ENCODE data around the gene ABCA4.

ABCA4 gene

GRCh38 chr1:94104127-94104684, 16.7 kb downstream of the ABCA4 start:
- DNase-seq: no peak

GRCh38 chr1:94103608-94104007, 17.3 kb downstream of the ABCA4 start:
- DNase-seq: no peak

DNA sequence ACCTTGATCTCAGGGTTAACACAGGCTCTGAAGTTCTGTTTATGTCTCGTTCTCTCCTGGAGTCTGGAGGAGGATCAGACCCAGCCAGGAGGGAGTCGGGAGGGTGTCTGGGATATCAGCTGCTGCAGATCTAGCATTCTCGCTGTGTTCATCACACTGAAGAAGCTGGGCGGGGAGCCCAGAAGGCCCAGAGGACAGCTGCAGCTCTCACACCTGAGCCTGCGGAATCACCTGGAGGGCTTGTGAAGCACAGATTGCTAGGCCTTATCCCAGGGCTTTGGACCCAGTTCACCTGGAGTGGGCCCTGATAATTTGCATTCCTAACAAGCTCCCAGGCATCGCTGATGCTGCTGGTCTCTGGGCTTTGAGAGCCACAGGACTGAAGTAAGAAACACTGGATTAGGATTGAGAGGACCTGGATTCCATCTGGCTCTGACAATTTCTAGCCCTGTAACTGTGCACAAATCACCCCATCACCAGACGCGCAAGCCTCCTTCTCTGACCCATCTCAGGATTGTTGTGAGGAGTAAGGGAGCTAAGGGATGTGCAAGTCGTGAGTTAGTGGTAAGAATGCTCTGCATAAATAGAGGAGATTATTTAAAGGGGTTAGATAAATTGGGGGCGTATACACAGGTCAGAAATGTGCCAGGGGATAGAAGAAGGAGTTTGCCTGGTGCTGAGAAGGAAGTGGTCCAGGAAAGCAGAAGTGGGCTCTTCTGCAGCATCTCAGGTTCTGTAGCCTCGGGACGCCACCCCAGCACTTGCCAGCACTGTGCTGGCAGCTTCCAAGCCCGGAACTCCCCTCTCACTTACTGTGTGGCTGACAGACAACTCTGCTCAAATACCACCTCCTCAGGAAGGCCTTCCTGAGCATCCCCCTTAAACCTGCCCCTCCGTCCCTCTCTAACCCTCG, 19.1 kb downstream of the ABCA4 start:
- DNase-seq: no peak

- DNase-seq: no peak
These were observed 19.9 kb downstream of the ABCA4 start for GRCh38 chr1:94100785-94101612.

DNA sequence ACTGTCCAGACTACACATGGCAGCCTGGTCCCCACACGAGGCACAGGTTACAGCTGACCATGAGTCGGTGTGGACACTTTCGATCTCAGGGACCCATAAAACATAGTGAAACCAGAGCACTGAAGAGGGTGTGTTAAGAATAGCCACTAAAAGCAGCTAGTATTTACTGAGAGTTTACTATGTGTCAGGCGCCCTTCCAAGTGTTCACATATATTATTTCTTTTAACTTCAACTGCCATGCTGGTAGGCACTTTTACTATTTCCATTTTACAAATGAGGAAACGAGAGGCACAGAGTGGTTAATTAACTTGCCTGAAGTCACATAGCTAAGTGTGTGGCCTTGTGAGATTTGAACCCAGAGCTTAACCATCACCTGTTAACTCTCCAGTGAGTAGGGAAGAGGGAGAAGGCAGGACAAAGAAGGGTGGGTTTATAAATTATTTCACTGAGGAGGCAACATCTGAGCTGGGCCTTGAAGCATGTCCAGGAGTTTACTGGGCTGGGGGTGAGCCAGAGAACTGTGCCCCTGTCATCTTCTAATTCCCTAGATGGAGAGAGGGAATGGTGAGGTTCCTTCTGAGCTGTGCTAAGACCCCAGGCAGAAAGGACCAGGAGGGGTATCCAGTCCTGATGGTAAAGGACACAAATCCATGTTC, 20.7 kb downstream of the ABCA4 start:
- no peak for DNase-seq

DNA sequence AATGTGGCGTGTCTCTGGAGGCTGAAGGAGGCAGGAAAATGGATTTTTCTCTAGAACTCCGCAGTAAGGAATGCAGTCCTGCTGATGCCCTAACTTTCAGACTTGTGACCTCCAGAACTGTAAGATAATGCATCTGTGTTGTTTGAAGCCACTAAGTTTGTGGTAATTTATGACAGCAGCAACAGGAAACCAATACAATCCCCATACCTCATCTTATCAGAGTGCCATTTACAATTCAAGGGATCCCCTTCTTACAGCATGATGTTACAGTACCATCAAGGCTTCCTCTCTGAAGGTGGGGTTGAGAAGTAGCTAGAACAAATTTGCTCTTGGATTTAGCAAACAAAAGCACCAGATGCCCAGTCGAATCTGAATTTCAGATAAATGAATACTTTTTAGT, 21.6 kb downstream of the ABCA4 start:
- DNase-seq: no peak

GRCh38 chr1:94098585-94099111, 22.3 kb downstream of the ABCA4 start:
- no peak for DNase-seq

DNA sequence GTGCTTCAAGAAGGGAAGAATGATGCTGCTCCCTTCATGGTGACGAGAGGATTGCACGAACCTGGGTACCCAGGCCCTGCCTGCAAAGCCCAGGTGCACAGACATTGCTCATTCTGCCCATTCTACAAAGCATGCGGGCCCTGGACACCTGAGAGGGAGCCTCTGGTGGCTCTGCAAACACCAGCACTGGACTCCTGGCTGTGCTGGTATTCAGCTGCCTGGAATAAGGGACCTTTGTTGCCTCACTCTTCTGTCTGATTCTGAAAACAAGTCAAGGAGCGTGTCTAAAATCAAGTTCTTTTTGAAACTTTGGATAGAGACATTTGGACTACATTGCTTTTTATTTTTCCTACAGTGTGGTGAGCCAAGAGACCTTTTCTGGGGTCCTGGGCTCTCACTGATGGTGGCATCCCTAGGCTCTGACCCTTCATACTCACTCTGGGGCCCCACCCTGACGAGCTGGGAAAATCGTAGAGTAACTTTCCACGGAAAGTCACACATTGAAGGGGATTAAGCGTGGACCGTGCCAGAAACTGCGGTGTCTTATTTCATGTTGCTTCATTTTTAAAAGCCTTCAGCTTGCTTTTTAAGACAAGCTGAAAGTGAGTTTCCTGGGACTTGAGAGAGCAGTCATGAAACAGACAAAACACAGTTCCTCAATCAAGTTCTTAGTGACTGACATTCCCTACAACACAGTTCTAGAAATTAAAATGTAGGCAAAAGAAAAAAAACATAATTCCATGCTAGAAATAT, 24.0 kb downstream of the ABCA4 start:
- DNase-seq: no peak

DNA sequence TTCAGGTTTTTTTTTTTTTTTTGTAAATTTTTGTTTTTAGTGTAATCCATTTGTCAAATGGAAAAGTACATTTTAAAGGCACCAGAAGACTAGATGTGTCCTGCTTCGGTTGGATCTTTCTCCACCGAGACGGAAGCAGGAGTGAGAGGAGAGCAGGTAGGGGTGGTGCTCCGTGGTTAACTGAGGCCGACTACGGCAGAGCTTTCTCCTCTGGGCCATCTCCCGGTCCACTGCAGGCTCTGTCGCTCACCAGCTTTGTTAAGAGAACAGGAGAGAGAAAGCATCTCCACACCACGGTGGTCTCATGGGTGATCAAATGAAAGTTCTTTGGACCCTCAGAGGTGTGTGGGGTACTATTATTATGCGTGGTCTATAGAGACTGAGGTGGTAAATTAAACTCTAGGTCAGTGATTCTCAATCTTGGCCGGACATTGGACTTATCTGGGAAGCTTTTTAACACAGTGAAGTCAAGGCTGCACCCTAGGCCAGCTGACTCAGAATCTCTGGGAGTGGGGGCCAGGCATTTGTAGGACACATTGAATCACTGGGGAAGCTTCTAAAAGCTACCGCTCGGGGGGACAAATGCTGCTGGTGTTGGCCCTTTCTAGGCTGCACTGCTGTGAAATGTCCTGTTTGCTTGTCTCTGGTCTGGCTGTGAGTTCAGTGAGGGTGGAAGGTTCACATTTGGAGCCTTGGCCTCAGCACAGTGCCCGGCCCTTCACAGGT, 25.0 kb downstream of the ABCA4 start:
- no peak for DNase-seq

DNA sequence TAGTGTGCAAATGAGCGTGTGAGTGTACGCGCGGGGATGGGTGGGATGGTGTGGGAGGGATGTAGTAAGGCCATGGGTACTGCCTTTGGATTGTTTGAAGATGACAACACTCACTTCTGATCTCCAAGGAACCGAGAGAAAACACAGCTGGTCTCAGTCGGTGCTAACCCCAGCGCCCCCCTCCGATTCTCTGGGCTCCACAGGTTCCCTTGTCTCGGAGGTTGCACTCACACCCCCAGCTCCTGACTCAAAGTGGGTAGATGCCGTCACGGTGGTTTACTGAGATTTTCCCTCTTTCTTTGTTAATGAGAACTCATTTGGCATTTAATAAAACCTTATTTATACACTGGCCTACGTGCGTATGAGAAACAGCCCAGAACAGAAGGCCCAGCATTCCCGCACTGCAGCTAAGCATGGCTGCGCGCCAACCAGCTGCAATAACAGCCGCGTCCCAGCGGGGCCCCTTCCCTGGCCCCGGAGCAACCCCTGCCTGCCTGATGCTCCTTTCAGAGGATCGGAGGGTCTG, 25.8 kb downstream of the ABCA4 start:
- no peak for DNase-seq

DNA sequence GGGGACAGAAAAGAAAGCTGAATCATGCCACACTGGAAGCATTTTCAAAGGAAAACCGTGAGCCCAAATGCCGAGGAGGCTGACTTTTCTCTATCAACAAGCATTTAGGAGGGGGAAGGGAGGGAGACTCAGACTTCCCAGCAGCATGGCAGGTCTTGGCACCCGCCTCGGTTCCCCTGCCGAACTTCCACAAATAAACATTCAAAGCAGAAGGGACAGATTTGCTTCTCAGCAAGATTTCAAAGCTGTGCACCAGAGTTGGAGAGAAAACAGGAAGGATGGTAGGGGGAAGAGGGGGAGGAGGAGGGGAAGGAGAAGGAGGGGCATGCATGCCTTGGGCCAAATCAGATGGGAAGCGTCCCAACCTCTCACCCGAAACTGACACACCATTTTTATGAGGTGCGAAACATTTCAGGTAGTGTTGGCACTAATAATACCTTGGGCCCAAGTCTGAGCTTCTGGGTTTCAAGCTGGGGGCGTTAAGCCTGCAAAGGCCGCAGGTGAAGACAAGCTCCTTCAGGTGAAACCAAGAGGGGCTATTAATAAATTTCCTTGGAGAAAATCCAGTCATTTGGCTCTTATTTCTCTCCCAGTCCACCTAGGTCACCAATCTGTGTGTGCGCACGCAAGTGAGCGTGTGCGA, 26.4 kb downstream of the ABCA4 start:
- DNase-seq: no peak

DNA sequence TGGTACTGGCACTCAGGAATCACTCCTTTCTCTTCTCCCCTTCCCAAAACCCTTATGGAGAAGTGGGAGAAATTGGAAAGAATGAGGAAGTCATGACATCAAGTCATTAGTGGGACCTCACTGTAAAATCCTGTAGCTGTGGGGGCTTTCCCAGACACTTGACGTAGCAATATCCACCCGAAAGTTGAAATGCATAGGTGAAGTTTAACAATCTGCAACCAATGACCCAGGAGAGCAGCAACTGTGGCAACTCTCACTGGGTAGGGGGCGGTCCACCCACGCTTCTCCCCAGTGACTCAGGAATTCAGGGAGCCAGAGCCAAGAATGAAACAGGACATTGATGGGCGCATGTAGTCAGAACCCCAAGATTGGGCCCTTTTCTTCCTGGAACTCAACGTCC, 27.0 kb downstream of the ABCA4 start:
- no peak for DNase-seq

DNA sequence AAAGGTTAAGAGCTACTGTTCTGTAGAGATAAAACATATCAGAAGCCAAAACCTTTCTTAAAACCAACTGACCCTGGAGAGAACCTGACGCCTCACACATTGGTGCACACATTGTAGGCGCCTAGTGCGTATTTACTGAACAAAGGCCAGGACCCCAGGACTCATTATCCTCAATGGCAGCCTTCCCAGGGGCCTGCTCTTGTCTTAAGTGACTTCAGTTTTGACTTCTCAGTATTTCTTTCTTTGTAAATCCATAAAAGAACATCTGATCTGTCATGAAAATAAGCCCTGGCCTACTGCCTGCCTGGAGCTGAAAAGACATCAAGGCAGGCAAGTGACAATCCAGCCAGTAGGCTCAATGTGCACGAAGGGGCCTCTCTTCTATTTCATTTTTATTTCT, 27.6 kb downstream of the ABCA4 start:
- no peak for DNase-seq

- DNase-seq: no peak
These were observed 28.7 kb downstream of the ABCA4 start for GRCh38 chr1:94092210-94092613.

DNA sequence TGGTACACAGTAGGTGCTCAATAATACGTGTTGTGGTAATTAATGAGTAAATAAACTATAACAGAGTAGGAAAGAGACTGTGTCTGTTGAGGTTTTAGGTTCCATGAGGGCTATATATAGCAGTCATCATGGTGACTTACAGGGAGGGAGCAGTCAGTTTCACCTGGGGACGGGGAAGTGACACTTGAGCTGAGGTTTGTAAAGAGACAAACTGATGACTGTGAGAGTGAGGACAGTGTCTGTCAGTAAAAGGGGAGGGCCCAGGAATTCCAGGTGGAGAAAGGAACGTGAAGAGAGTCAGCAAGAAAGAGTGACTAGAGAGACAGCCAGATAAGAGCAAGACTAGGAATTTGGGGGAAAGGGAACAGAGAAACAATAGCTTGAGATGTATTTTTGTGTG, 30.2 kb downstream of the ABCA4 start:
- DNase-seq: no peak

- DNase-seq: no peak
These were observed 33.8 kb downstream of the ABCA4 start for GRCh38 chr1:94087193-94087592.

DNA sequence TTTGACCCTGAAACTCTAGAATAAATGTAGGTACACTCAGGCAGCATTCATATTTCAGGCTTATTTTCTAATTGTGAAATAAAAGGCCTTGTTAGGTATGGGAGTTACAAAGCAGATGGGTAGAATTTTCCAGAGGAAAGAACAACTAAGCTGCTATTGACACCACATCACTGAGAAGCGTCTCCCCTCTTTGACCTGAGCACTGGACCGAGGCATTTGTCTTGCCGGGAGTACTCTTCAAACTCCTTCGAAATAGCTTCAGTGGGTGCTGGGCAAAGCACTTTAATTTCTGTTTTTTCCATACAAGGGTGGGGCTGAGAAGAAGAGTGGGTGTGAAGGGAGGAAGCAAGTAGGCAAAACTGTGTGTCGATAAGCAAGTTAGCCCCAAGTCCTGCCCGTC, 36.4 kb downstream of the ABCA4 start:
- no peak for DNase-seq

DNA sequence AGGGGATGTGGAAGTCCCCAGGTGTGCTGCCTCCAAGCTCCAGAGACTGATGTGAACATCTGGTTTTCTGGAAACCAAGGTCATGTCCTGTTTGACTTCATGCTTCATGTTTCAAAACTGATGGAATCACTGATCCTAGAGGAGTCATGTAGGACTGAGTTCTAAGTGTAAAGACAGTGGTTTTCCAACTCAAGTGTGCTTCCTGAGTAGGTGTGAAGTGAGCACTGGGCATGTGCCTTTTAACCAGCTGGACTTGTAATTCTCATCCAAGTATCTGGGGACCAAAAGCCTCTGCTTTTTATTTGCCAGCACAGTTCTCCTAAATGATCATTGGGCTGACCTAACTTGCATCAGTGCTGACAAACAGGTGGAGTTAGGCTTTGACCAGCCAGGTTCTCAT, 36.9 kb downstream of the ABCA4 start:
- DNase-seq: no peak

GRCh38 chr1:94083681-94084080, 37.3 kb downstream of the ABCA4 start:
- no peak for DNase-seq

- no peak for DNase-seq
These were observed 39.2 kb downstream of the ABCA4 start for GRCh38 chr1:94081566-94082344.

Data from NCI-H774 (cell line).